ENCODE measurements around the gene ADAMTS1.
A peak's percentile ranks its signal among the peaks of the same experiment; 100 is the strongest.
"Not testable (repeated sequence)": the region's sequence is repeated elsewhere in the genome, so short reads cannot be mapped to it uniquely, and the experiment has no call there.

ADAMTS1 gene

GRCh38 chr21:26865857-26866256, 20.6 kb upstream of the ADAMTS1 start:
- TF ChIP-seq Cebpa-rat (IDR thresholded peaks at IDR 0.05), result no peak
- H3K27ac ChIP-seq, result no peak overlapping the region
- H3K9ac ChIP-seq, result no peak overlapping the region
- no peaks in the 10 kb centered on the region for H3K36me3 ChIP-seq
- no peaks in the 10 kb centered on the region for H3K9me3 ChIP-seq
- no peak overlapping the region for H3K4me2 ChIP-seq
- H3K27me3 ChIP-seq, result no peaks in the 10 kb centered on the region
- no peak overlapping the region for H3K4me3 ChIP-seq
- no peaks in the 10 kb centered on the region for H4K20me1 ChIP-seq
- H3K4me1 ChIP-seq, result no peaks in the 10 kb centered on the region

GRCh38 chr21:26856871-26857350, 11.7 kb upstream of the ADAMTS1 start:
- H3K9ac ChIP-seq, H4K20me1 ChIP-seq: not testable (repeated sequence)

GRCh38 chr21:26854695-26855094, 9.5 kb upstream of the ADAMTS1 start:
- not testable (repeated sequence) for H3K9me3 ChIP-seq, H3K4me2 ChIP-seq, H3K4me1 ChIP-seq, H4K20me1 ChIP-seq, H3K27ac ChIP-seq, H3K27me3 ChIP-seq, H3K36me3 ChIP-seq, H3K4me3 ChIP-seq, H3K9ac ChIP-seq

More at GRCh38 chr21:26856871-26857350, 11.7 kb upstream of the ADAMTS1 start:
- H3K4me1 ChIP-seq, H3K9me3 ChIP-seq, H3K27ac ChIP-seq, H3K36me3 ChIP-seq, H3K27me3 ChIP-seq, H3K4me2 ChIP-seq, H3K4me3 ChIP-seq: not testable (repeated sequence)

- Histone ChIP-seq H3K4me2 (no peak overlapping the region), H3K4me1 (no peaks in the 10 kb centered on the region), H3K27me3 (no peaks in the 10 kb centered on the region), H3K4me3 (no peak overlapping the region), H3K27ac (no peak overlapping the region), H4K20me1 (no peaks in the 10 kb centered on the region), H3K9me3 (no peaks in the 10 kb centered on the region), H3K9ac (no peak overlapping the region), H3K36me3 (no peaks in the 10 kb centered on the region)
- TF ChIP-seq Cebpa-rat (IDR thresholded peaks at IDR 0.05), result no peak
These were observed 7.2 kb upstream of the ADAMTS1 start for GRCh38 chr21:26852423-26852822.

- TF ChIP-seq Cebpa-rat (IDR thresholded peaks at IDR 0.05), result no peak
- H3K4me3 ChIP-seq, result no peak overlapping the region
- H3K4me1 ChIP-seq, result no peaks in the 10 kb centered on the region
- no peak overlapping the region for H3K4me2 ChIP-seq
- H3K27me3 ChIP-seq, result no peaks in the 10 kb centered on the region
- peaks cover 4% of the 10 kb centered on the region; the same call in 1 of the 2 replicates for H3K9me3 ChIP-seq
- no peak overlapping the region for H3K9ac ChIP-seq
- H3K36me3 ChIP-seq, result no peaks in the 10 kb centered on the region
- H3K27ac ChIP-seq, result no peak overlapping the region
- H4K20me1 ChIP-seq, result no peaks in the 10 kb centered on the region
These were observed 6.1 kb upstream of the ADAMTS1 start for GRCh38 chr21:26851109-26851944.

GRCh38 chr21:26850116-26850643, 5.0 kb upstream of the ADAMTS1 start:
- no peak for TF ChIP-seq Cebpa-rat (IDR thresholded peaks at IDR 0.05)
- Histone ChIP-seq H3K4me2 (no peak overlapping the region), H3K4me3 (no peak overlapping the region), H3K27me3 (no peaks in the 10 kb centered on the region), H4K20me1 (no peaks in the 10 kb centered on the region), H3K4me1 (no peaks in the 10 kb centered on the region), H3K9ac (no peak overlapping the region), H3K9me3 (peaks cover 16% of the 10 kb centered on the region), H3K27ac (no peak overlapping the region), H3K36me3 (no peaks in the 10 kb centered on the region)

- Histone ChIP-seq H3K4me2 (no peak overlapping the region), H3K27ac (no peak overlapping the region), H4K20me1 (no peaks in the 10 kb centered on the region), H3K9ac (no peak overlapping the region), H3K36me3 (no peaks in the 10 kb centered on the region), H3K4me1 (no peaks in the 10 kb centered on the region), H3K9me3 (peaks cover 22% of the 10 kb centered on the region), H3K4me3 (no peak overlapping the region), H3K27me3 (no peaks in the 10 kb centered on the region)
- no peak for TF ChIP-seq Cebpa-rat (IDR thresholded peaks at IDR 0.05)
These were observed 4.4 kb upstream of the ADAMTS1 start for GRCh38 chr21:26849428-26850115.

- Histone ChIP-seq H3K9ac (no peak overlapping the region), H3K4me2 (no peak overlapping the region), H4K20me1 (no peaks in the 10 kb centered on the region), H3K27me3 (no peaks in the 10 kb centered on the region), H3K4me3 (no peak overlapping the region), H3K4me1 (peaks cover under 1% of the 10 kb centered on the region; the same call in 1 of the 2 replicates), H3K27ac (no peak overlapping the region), H3K9me3 (peaks cover 38% of the 10 kb centered on the region), H3K36me3 (no peaks in the 10 kb centered on the region)
- no peak for TF ChIP-seq Cebpa-rat (IDR thresholded peaks at IDR 0.05)
These were observed 2.7 kb upstream of the ADAMTS1 start for GRCh38 chr21:26847921-26848320.

- Histone ChIP-seq H4K20me1 (no peaks in the 10 kb centered on the region), H3K27ac (no peak overlapping the region)
- TF ChIP-seq Cebpa-rat (IDR thresholded peaks at IDR 0.05), result no peak
These were observed 1.8 kb upstream of the ADAMTS1 start for GRCh38 chr21:26847002-26847401.

More at GRCh38 chr21:26847002-26847401, 1.8 kb upstream of the ADAMTS1 start:
- peaks cover 45% of the 10 kb centered on the region for H3K9me3 ChIP-seq
- H3K4me1 ChIP-seq, result peaks cover 9% of the 10 kb centered on the region
- no peak overlapping the region for H3K4me3 ChIP-seq
- H3K9ac ChIP-seq, result no peak overlapping the region
- peak overlapping the region; percentile 83 for H3K4me2 ChIP-seq
- H3K27me3 ChIP-seq, result no peaks in the 10 kb centered on the region
- peaks cover 6% of the 10 kb centered on the region for H3K36me3 ChIP-seq

Data from BLaER1 (cell line).